ENCODE results near the gene TMEM179.

- TF ChIP-seq CTCF (optimal IDR thresholded peaks at IDR 0.05 in 1 of 3, IDR thresholded peaks at IDR 0.05 in 1 of 3, conservative IDR thresholded peaks at IDR 0.05 in 1 of 3; ENCODE audit: extremely low read depth in 1 of 3, insufficient read depth in 2 of 3, low read length in 3 of 3) = no peak
- no peak for TF ChIP-seq EZH2 (IDR thresholded peaks at IDR 0.05; ENCODE audit: low read length)
These were observed 12.9 kb downstream of the TMEM179 start for GRCh38 chr14:104591506-104592291.
